Measurements from ENCODE around the gene ZNF771. TPM values are rescaled to one million over a fixed set of nuclear protein-coding genes. Genes with fewer than 3 reads are reported as not detected.

The ZNF771 gene
- total and polyA plus RNA-seq, 9 of the 15 experiments (the other 6 are each of a cell fraction or from before 2014, with no cell fraction given) = 1.5 to 12.6 (median 4.4) TPM

DNA sequence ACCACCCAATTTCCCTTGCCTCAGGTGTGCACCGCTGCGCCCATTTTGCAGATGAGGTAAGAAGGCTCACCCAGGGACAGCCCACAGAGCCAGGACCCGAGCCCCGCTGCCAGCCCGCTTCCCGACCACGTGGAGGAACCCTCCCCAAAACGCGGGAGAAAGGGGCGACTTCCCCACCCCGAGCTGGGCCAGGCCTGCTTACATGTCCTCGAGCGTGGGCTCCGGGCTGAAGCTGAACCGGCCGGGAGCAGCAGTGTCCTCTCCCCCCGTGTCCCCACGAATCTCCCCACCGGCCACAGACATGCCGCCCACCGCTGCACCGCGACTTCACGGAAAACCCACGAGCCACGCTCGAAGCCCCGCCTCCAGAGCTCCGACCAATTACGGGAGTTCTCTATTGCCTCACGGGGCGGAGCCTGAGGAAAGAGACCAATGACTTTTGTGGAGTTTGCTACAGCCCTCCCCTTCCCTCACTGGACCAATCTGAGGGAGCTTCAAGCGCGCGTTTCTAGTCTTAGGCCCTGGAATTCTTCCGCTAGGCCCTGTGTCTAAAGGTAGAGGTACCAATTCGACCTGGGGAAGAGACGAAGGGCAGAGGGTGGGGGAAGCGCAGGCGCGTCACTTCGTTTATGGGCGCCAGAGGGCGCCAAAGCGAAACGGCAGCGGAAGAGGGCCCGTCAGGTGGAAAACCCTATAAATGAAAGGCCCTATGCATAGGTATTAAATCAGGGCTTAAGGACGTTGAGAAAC lies 22.4 kb downstream of the ZNF771 start, which contains the start of gene DCTPP1 (continued):
- TF ChIP-seq, protein P1, sequence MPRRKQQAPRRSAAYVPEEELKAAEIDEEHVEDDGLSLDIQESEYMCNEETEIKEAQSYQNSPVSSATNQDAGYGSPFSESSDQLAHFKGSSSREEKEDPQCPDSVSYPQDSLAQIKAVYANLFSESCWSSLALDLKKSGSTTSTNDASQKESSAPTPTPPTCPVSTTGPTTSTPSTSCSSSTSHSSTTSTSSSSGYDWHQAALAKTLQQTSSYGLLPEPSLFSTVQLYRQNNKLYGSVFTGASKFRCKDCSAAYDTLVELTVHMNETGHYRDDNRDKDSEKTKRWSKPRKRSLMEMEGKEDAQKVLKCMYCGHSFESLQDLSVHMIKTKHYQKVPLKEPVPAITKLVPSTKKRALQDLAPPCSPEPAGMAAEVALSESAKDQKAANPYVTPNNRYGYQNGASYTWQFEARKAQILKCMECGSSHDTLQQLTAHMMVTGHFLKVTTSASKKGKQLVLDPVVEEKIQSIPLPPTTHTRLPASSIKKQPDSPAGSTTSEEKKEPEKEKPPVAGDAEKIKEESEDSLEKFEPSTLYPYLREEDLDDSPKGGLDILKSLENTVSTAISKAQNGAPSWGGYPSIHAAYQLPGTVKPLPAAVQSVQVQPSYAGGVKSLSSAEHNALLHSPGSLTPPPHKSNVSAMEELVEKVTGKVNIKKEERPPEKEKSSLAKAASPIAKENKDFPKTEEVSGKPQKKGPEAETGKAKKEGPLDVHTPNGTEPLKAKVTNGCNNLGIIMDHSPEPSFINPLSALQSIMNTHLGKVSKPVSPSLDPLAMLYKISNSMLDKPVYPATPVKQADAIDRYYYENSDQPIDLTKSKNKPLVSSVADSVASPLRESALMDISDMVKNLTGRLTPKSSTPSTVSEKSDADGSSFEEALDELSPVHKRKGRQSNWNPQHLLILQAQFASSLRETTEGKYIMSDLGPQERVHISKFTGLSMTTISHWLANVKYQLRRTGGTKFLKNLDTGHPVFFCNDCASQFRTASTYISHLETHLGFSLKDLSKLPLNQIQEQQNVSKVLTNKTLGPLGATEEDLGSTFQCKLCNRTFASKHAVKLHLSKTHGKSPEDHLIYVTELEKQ (CRISPR knock-in tag; IDR thresholded peaks at IDR 0.05) = no peak
- TF ChIP-seq, protein P2, sequence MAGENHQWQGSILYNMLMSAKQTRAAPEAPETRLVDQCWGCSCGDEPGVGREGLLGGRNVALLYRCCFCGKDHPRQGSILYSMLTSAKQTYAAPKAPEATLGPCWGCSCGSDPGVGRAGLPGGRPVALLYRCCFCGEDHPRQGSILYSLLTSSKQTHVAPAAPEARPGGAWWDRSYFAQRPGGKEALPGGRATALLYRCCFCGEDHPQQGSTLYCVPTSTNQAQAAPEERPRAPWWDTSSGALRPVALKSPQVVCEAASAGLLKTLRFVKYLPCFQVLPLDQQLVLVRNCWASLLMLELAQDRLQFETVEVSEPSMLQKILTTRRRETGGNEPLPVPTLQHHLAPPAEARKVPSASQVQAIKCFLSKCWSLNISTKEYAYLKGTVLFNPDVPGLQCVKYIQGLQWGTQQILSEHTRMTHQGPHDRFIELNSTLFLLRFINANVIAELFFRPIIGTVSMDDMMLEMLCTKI (IDR thresholded peaks at IDR 0.05; ENCODE audit: partially characterized antibody) = no peak
- no peak for TF ChIP-seq SIX5 (IDR thresholded peaks at IDR 0.05; ENCODE audit: borderline replicate concordance in 1 of 2, insufficient read depth in 1 of 2, low read depth in 1 of 2, low read length in 2 of 2)
- TF ChIP-seq, protein P3, sequence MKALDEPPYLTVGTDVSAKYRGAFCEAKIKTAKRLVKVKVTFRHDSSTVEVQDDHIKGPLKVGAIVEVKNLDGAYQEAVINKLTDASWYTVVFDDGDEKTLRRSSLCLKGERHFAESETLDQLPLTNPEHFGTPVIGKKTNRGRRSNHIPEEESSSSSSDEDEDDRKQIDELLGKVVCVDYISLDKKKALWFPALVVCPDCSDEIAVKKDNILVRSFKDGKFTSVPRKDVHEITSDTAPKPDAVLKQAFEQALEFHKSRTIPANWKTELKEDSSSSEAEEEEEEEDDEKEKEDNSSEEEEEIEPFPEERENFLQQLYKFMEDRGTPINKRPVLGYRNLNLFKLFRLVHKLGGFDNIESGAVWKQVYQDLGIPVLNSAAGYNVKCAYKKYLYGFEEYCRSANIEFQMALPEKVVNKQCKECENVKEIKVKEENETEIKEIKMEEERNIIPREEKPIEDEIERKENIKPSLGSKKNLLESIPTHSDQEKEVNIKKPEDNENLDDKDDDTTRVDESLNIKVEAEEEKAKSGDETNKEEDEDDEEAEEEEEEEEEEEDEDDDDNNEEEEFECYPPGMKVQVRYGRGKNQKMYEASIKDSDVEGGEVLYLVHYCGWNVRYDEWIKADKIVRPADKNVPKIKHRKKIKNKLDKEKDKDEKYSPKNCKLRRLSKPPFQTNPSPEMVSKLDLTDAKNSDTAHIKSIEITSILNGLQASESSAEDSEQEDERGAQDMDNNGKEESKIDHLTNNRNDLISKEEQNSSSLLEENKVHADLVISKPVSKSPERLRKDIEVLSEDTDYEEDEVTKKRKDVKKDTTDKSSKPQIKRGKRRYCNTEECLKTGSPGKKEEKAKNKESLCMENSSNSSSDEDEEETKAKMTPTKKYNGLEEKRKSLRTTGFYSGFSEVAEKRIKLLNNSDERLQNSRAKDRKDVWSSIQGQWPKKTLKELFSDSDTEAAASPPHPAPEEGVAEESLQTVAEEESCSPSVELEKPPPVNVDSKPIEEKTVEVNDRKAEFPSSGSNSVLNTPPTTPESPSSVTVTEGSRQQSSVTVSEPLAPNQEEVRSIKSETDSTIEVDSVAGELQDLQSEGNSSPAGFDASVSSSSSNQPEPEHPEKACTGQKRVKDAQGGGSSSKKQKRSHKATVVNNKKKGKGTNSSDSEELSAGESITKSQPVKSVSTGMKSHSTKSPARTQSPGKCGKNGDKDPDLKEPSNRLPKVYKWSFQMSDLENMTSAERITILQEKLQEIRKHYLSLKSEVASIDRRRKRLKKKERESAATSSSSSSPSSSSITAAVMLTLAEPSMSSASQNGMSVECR (CRISPR knock-in tag; IDR thresholded peaks at IDR 0.05) = peak; percentile 92; the same call in 1 of the 2 replicates
- no peak for TF ChIP-seq ZNF79 (CRISPR knock-in tag; IDR thresholded peaks at IDR 0.05; ENCODE audit: low read depth)
- TF ChIP-seq RHOXF2B (CRISPR knock-in tag; conservative IDR thresholded peaks at IDR 0.05) = no peak
- TF ChIP-seq, protein P4, sequence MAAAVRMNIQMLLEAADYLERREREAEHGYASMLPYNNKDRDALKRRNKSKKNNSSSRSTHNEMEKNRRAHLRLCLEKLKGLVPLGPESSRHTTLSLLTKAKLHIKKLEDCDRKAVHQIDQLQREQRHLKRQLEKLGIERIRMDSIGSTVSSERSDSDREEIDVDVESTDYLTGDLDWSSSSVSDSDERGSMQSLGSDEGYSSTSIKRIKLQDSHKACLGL (CRISPR knock-in tag; IDR thresholded peaks at IDR 0.05; ENCODE audit: borderline replicate concordance, poor library complexity, severe bottlenecking) = no peak
- TF ChIP-seq ZNF589 (CRISPR knock-in tag; IDR thresholded peaks at IDR 0.05; ENCODE audit: low read depth) = no peak
- TF ChIP-seq ZNF175 (CRISPR knock-in tag; IDR thresholded peaks at IDR 0.05; ENCODE audit: low read depth) = no peak
- no peak; the same call in 1 of the 2 replicates for TF ChIP-seq ZNF384 (IDR thresholded peaks at IDR 0.05; ENCODE audit: low read depth, low read length)
- TF ChIP-seq FOXK1 (CRISPR knock-in tag; IDR thresholded peaks at IDR 0.05; ENCODE audit: borderline replicate concordance) = no peak
- no peak for TF ChIP-seq GTF2E2 (tag; IDR thresholded peaks at IDR 0.05)
- no peak for TF ChIP-seq CBFA2T3 (IDR thresholded peaks at IDR 0.05)
- TF ChIP-seq HIVEP1 (CRISPR knock-in tag; IDR thresholded peaks at IDR 0.05) = no peak
- no peak for TF ChIP-seq ZNF282 (CRISPR knock-in tag; IDR thresholded peaks at IDR 0.05)
- TF ChIP-seq HEY1 (CRISPR knock-in tag; IDR thresholded peaks at IDR 0.05; ENCODE audit: borderline replicate concordance) = no peak
- TF ChIP-seq MED1 (CRISPR knock-in tag; IDR thresholded peaks at IDR 0.05; ENCODE audit: borderline replicate concordance) = no peak
- no peak for TF ChIP-seq ZNF121 (CRISPR knock-in tag; conservative IDR thresholded peaks at IDR 0.05)

Data from K562 (cell line).